HG03280 (cell line): ENCODE measurements around the gene GYS1.

Experiments used
- ATAC-seq: cut with Tn5 transposase; IDR thresholded peaks from one replicate; pipeline ENCODE4 v1.9.1; 2021; ENCODE audit warnings: mild to moderate bottlenecking, moderate library complexity; ENCODE audit not compliant: unreplicated experiment

Gene GYS1

DNA sequence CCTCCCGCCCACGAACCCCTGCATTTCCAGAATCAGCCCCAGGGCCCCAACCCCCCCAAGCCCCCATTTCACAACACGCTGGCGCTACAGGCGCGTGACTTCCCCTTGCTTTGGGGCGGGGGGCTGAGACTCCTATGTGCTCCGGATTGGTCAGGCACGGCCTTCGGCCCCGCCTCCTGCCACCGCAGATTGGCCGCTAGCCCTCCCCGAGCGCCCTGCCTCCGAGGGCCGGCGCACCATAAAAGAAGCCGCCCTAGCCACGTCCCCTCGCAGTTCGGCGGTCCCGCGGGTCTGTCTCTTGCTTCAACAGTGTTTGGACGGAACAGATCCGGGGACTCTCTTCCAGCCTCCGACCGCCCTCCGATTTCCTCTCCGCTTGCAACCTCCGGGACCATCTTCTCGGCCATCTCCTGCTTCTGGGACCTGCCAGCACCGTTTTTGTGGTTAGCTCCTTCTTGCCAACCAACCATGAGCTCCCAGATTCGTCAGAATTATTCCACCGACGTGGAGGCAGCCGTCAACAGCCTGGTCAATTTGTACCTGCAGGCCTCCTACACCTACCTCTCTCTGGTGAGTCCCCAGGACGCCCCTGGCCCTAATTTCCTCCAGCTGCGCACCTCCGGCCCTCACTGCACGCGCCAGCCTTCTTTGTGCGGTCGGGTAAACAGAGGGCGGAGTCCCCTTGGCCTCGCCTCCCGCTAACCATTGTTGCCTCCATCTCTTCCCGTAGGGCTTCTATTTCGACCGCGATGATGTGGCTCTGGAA is 27.9 kb downstream of the GYS1 start, which contains the start of gene FTL:
TSS of gene FTL (plus strand) at position 270 of the 766 bp plus-strand sequence. CDS start at position 469, 199 bp downstream.
- ATAC-seq: peak; percentile 60

DNA sequence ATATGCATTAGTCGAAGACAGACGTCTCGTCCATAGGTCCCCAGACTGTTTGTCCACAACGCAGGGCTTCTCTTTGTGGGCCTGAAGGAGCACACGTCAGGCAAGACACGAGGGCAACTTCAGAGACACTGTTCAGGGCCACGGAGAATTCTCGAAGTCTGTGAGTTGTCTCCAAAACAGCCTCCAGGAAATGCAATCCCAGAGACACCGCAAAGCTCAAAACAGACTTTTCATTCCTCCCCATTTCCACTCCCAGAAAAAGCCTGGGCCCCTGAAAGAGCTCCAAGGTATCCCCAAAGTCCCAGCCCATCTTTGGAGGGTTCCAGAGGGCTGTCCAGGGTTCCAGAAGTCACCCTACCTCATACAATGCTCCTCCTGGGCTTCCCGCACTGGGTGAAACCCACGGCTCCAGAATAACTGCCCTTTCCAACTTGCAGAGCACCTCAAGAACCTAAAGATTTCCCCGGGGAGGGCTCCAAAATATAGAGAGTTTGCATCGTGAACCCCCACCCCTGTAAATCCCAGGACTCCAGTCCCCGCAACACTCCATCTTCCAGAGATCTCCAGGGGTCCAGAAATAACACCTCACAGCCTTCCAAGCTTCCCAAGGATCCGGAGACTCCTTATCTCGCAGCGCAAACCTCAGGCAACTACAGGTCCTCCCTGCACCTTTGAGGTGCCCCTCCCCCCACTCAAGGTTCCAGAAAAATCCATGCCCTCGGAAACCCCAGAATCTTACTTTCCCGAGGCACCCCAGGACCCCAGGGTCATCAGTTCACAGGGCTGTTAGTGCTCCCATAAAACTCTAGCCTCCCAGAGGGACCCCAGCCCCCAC is 28.7 kb downstream of the GYS1 start:
- no peak for ATAC-seq

DNA sequence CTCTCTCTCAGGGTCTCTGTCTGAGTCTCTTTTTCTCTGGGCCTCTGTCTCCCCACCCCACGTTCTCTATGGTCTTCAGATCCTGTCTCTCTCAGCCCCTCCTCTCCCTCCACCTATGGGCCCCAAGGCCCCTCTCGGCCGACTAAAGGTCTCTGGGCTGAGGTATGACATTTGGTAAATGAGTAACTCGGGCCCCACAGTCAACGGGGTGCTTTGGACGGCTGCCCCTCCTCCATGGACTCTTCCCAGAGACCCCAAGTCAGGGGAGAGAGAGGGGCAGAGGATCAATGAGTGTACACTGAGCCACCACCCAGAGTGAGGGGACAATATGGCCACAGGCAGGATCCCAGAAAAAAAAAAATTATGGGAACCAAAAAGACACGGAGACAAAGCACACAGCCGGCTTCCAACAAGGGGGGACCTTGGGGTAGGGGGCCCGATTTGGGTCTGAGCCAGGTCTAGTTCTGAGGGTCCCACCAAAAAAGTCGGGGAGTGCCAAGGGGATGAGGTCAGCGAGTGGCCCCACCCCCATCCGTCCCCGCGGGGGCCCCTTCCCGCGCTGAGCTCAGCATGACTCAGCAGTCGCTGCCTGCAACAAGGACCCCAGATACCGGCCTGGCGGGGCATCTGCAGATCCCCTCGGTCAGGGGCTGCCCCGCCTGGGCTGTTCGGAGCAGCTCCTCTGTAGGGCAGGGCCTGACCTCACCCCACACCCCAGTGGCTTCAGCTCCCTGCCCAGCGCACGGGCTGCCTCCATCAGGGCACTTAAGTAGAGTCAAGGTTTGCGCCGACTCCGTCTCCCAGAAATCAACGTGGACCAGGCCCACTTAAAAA is 29.5 kb downstream of the GYS1 start:
- ATAC-seq: peak; percentile 24

DNA sequence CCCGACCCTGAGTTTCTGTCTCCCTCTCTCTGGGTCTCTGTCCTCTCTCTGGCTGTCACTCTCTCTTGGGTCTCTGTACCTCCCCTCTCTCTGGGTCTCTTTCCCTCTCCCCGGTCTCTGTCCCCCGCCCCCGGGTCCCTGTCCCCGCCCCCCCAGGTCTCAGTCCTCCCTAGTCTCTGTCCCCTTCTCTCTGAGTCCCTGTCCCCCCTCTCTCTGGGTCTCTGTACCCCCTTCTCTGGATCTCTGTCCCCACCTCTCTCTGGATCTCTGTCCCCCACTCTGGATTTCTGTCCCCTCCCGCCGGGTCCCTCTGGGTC is 30.3 kb downstream of the GYS1 start:
- ATAC-seq: no peak

DNA sequence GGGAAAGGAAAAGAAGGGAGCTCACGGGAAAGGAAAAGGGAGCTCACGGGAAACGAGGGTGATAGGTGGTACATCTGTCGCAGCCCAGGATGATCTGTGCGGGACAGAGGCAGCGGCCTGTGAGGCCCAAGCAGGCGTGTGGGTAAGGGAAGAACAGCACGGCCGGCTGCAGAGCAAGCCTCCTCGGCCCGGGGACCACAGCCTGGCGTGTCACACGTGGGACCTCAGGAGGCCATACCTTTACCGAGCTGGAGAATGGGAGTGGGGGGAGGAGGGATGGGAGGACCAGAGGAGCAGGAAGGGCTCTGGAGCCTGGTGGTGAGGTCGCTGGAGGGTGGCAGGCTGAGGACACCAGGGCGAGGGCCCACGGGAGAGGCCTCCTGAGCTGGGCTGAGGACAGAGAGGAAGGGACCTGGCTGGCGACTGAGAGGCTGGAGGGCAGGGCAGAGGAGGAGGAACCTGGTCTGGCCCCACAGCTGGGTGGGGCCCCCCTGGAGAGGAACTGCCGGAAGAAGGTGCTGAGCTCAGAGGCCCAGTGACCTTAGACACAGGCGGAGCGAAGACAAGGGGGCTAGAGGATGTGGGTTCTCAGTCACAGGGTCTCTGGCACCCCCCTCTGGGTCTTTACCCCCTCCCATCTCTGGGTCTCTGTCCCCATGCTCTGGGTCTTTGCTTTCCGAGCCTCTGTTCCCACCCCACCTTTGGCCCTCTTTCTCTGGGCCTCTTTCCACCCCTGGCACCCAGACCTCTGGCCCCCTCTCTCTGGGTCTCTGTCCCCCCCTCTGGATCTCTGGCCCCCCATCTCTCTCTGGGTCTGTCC is 30.9 kb downstream of the GYS1 start:
- ATAC-seq: no peak

DNA sequence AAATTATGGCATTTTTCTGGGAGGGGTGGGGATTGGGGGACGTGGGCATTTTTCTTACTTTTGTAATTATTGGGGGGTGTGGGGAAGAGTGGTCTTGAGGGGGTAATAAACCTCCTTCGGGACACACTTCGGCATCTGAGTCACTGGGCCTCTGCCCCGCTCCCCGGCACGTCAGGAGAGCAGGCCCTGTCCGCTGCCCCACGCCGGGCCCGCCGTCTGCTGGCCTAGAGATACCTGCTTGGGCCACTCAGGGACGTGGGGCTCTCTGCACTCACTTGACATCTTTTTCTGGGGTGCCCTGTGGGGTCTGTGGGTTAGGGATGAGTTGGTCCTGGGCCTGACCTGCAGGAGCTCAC is 31.5 kb downstream of the GYS1 start:
- ATAC-seq: no peak

DNA sequence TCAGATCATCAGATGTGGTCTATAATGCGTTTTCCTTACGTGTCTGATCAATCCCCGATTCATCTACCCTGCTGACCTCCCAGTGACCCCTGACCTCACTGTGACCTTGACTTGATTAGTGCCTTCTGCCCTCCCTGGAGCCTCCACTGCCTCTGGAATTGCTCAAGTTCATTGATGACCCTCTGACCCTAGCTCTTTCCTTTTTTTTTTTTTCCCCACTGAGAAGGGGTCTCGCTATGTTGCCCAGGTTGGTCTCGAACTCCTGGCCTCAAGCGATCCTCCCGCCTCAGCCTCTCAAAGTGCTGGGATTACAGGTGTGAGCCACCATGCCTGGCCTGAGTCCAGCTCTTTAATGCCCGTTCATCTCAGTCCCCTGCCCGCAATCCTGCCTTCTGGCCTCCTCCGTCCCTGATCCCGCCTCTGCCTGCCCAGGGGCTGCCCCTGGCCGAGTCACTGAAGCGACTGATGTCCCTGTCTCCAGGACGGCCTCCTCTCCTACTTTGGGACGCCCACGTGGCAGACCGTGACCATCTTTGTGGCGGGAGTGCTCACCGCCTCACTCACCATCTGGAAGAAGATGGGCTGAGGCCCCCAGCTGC is 32.0 kb downstream of the GYS1 start:
- ATAC-seq: no peak

DNA sequence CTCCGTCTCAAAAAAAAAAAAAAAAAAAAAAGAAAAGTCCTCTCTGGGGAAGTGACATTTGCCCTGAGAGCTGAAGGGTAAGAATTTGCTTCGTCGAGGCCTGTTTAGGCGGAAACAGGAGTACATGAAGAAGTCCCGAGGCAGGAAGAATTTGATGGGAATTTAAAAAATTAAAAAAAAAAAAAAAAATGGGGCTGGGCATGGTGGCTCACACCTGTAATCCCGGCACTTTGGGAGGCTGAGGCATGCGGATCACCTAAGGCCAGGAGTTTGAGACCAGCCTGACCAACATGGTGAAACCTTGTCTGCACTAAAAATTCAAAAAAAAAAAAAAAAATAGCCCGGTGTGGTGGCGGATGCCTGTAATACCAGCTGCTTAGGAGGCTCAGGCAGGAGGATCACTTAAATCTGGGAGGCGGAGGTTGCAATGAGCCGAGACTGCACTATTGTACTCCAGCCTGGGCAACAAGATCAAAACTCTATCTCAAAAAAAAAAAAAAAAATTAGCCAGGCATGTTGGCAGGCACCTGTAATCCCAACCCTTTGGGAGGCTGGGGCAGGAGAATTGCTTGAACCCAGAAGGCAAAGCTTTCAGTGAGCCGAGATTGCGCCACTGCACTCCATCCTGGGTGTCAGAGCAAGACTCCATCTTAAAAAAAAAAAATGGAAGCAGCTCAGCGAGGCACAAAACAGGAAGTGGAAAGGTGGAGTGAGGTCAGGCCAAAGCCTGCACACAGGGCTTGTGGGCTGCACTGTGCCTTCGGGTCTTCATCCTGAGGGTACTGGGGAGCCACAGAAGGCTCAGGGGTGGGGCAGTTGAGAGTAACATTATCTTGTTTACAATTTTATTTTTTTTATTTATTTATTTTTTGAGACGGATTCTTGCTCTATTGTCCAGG is 33.5 kb downstream of the GYS1 start:
- no peak for ATAC-seq

DNA sequence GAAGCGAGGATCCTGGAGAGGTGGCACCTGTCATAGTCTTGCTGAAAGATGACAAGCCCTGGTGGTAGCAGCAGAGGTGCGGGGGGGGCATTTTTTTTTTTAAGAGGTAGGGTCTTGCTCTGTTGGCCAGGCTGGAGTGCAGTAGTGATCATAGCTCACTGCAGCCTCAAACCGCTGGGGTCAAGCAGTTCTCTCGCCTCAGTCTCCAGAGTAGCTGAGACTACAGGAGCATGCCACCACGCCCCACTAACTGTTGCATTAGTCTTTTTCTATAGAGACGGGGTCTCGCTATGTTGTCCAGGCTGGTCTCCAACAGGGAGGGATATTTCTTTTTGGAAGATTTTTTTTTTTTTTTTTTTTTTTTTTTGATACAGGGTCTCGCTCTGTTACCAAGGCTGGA is 35.1 kb downstream of the GYS1 start:
- no peak for ATAC-seq

DNA sequence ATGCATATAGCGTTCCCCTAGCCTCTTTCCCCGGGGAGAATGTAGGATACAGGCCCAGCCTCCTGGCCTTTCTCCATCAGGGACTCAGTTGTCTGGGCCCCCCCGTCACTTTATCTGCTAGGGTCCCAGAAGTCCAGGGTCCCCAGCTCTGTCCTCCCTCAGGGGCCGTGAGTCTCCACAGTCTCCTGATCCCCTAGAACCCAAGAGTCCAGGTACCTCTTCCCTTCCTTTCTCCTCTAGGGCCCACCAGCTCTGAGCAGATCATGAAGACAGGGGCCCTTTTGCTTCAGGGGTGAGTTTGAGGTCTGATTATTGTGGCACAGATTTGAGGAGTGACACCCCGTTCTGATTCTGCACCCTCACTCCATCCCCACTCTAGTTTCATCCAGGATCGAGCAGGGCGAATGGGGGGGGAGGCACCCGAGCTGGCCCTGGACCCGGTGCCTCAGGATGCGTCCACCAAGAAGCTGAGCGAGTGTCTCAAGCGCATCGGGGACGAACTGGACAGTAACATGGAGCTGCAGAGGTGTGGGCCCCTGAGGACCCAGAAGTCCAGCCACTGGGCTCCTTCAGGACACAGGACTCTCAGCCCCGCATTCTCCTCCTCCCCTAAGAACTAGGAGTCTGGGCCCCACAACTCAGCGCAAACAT is 37.7 kb downstream of the GYS1 start:
- ATAC-seq: no peak

DNA sequence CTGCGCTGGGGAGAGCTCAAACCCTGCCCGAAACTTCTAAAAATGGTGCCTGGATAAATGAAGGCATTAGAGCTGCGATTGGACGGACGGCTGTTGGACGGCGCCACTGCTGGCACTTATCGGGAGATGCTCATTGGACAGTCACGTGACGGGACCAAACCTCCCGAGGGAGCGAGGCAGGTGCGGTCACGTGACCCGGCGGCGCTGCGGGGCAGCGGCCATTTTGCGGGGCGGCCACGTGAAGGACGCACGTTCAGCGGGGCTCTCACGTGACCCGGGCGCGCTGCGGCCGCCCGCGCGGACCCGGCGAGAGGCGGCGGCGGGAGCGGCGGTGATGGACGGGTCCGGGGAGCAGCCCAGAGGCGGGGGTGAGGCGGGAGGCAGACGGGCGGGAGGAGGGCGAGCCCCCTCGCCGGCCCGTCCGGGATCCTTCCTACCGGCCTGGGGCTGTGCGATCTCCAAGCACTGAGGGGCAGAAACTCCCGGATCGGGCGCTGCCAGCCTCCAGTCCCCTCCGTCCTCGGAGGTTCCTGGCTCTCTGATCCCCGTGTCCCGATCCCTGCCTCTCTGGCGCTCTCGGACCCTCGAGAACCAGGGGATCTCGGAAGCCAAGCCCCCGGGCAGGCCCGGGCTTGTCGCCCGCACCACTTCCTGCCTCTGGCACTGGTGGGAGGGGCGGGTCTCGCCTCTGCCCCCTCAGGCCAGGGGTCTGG is 38.4 kb downstream of the GYS1 start, which contains the start of gene BAX:
TSS of gene BAX (plus strand) at position 281 of the 713 bp plus-strand sequence. CDS start at position 335, 54 bp downstream.
- ATAC-seq: peak; percentile 84

DNA sequence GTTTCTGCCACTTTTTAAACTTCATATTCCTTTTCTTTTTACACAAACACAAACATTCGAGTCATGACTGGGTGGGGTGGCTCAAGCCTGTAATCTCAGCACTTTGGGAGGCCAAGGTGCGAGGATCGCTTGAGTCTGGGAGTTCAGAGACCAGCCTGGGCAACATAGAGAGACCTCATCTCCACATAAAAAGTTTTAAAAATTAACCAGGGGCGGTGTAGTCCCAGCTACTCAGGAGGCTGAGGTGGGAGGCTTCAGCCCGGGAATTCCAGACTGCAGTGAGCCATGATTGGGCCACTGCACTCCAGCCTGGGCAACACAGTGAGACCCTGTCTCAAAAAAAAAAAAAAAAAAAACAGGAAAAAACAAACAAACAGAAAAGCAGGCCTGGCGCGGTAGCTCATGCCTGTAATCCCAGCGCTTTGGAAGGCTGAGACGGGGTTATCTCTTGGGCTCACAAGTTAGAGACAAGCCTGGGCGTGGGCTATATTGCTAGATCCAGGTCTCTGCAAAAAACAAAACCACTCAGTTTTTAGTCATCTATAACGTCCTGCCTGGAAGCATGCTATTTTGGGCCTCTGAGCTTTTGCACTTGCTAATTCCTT is 39.0 kb downstream of the GYS1 start:
- ATAC-seq: no peak

DNA sequence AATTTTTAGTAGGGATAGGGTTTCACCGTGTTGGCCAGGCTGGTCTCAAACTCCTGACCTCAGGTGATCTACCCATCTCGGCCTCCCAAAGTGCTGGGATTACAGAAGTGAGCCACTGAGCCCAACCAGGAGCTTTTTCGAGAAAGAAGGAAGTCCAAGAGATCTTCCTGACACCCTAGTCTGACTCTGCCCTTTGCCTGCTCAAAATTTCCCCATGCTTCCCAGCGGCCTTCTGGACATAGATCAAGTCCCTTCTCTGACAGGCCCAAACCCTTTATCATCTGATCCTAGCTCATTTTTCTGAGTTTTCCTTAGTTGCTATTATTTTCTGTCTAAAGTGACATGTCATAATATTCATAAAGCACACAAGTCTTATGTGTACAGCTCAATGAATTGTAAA is 40.0 kb downstream of the GYS1 start:
- ATAC-seq: no peak

DNA sequence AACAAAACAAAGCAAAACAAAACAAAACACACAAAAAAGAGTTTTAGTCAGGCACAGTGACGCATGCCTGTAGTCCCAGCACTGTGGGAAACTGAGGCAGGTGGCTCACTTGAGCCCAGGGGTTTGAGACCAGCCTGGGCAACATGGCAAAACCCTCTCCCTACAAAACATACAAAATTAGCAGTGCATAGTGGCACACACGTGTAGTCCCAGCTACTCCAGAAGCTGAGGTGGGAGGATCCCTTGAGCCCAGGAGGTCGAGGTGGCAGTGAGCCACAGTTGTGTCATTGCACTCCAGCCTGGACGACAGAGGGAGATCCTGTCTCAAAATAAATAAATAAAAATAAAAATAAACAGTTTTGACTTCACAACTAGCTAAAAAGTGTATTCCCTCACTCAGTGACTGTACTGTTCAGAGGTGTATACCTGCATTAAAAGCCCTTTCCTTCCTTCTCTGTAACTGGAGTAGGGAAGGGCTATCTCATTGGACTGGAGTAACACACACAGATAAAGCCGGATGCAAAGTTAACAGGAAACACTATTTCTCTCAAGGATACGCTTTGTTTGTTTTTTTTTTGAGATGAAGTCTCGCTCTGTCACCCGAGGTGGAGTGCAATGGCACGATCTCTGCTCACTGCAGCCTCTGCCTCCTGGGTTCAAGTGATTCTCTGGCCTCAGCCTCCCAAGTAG is 42.1 kb downstream of the GYS1 start:
- no peak for ATAC-seq

DNA sequence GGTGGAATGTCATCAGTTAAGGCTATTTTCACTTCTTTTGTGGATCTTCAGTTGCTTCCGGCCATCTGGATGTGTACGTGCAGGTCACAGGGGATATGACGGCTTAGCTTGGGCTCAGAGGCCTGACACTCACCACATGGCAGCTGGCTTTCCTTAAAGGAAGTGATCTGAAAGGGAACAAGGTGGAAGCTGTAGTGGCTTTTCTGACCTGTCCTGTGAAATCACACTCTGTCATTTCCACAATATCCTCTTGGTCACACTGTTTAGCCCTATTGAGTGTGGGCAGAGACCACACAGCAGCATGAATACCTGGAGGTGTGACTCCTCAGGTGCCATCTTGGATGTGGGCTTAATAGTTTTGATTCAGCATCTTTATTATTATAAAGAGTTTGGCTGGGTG is 43.0 kb downstream of the GYS1 start:
- no peak for ATAC-seq

DNA sequence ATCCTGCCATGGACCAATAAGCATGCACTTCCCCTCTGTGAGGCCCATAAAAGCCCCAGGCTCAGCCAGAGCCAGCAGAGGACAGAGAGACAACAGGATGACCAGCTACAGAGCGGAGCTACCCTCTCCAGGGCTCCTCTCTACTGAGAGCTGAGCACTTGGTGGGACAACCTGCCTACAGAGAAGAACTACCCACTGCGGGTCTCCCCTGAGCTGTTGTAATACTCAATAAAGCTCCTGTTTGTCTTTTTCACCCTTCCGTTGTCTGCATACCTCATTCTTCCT is 45.9 kb downstream of the GYS1 start:
- ATAC-seq: no peak
